GM13977 (cell line): ENCODE measurements around the gene GPAT2.
"Not testable (repeated sequence)": the region's sequence is repeated elsewhere in the genome, so short reads cannot be mapped to it uniquely, and the experiment has no call there.

Experiments used
- DNase-seq: peaks from one replicate; pipeline ENCODE4 v3.0.0; 2012; ENCODE audit warnings: low spot score
- in situ Hi-C: fragments of 300-500 bp; cut with MboI; formaldehyde crosslinking; loops from one replicate; pipeline ENCODE4 v1.12.0; 2022; ENCODE audit warnings: low sequenced_read_pairs, low pct_unique_long_range_greater_than_20kb, mixed read lengths, inconsistent platforms; ENCODE audit not compliant: unreplicated experiment
- TF ChIP-seq, protein P1 (sequence below): IDR thresholded peaks from 2 replicates; pipeline ENCODE4 v1.5.1; 2012; ENCODE audit warnings: mild to moderate bottlenecking, control low read depth; ENCODE audit not compliant: insufficient read depth; ENCODE audit errors: extremely low read depth, missing control alignments

Gene GPAT2

GRCh38 chr2:96019909-96020590 lies 14.7 kb downstream of the GPAT2 start:
- DNase-seq: not testable (repeated sequence)
- in situ Hi-C loops: loop anchor here (25.0 kb wide), 1 partner anchor 167 kb away; no protein-coding TSS in a partner anchor

DNA sequence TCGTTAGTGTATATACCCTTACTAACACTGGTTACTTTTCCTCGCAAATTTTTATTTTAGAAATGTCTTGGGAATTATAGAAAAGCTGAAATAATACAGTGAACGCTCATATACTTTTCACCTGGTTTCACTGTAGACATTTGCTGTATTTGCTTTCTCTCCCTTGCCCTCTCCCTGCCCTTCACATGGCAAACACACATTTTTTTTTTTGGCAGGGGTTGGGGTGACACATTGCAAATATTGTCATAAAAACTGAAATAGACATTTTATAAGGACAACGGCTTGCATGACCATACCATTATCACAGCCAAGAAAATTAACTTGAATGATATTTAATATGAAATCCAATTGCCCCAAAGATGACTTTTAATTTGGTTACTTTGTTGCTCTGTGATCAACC lies 18.4 kb downstream of the GPAT2 start:
- DNase-seq: not testable (repeated sequence)
- in situ Hi-C loops: loop anchor here (25.0 kb wide), 1 partner anchor 171 kb away; no protein-coding TSS in a partner anchor

GRCh38 chr2:96012792-96013264 lies 21.9 kb downstream of the GPAT2 start:
- not testable (repeated sequence) for DNase-seq
- in situ Hi-C loops: loop anchor here (25.0 kb wide), 1 partner anchor 174 kb away; no protein-coding TSS in a partner anchor

DNA sequence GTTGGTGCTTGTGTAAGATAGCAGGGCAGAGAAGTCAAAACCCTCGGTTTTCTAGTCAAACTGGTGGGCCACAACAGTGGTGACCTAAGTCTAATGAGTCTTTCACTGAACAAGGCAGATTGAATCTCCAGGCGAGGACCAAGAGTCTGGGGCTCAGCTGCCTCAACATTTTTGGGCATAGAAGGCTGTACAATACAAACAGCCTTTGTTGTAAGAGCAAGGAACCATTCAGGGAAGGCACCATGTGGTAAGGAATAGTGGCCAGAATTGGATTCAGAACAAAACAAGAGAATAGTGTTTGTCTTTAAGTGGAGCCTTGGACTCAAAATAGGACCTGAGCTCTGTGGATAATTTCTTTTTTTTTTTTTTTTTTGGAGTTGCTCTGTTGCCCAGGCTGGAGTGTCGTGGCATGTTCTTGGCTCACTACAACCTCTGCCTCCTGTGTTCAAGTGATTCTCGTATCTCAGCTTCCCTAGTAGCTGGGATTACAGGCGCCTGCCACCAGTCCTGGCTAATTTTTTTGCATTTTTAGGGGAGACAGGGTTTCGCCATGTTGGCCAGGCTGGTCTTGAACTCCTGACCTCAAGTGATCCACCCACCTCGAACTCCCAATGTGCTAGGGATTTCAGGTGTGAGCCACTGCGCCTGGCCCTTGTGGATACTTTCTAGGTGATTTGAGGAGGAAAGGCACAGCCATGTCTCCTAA lies 22.5 kb downstream of the GPAT2 start:
- DNase-seq: not testable (repeated sequence)
- in situ Hi-C loops: loop anchor here (25.0 kb wide), 1 partner anchor 175 kb away; no protein-coding TSS in a partner anchor

DNA sequence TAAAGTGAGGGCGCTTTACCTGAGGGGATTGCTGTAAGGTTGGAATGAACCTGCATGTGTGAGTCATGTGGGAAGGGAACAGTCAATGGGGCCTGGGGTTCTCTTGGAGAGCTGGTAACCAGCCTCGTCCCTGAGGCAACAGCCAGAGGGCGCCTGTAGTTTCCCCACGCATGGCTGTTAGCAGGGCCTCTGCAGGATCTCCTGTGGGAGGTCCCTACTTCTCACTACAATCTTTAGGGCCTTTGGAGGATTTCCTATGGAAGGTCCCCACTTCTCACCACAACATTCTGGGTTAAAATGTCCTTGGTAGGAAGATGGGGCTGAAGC lies 23.6 kb downstream of the GPAT2 start:
- DNase-seq: not testable (repeated sequence)
- in situ Hi-C loops: loop anchor here (25.0 kb wide), 1 partner anchor 176 kb away; no protein-coding TSS in a partner anchor
- TF ChIP-seq, protein P1, sequence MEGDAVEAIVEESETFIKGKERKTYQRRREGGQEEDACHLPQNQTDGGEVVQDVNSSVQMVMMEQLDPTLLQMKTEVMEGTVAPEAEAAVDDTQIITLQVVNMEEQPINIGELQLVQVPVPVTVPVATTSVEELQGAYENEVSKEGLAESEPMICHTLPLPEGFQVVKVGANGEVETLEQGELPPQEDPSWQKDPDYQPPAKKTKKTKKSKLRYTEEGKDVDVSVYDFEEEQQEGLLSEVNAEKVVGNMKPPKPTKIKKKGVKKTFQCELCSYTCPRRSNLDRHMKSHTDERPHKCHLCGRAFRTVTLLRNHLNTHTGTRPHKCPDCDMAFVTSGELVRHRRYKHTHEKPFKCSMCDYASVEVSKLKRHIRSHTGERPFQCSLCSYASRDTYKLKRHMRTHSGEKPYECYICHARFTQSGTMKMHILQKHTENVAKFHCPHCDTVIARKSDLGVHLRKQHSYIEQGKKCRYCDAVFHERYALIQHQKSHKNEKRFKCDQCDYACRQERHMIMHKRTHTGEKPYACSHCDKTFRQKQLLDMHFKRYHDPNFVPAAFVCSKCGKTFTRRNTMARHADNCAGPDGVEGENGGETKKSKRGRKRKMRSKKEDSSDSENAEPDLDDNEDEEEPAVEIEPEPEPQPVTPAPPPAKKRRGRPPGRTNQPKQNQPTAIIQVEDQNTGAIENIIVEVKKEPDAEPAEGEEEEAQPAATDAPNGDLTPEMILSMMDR: peak; percentile 52

GRCh38 chr2:96010320-96011128 lies 24.2 kb downstream of the GPAT2 start:
- peak; percentile 79 for DNase-seq
- in situ Hi-C loops: loop anchor here (25.0 kb wide), 1 partner anchor 177 kb away; no protein-coding TSS in a partner anchor

- peak; percentile 5 for DNase-seq
- in situ Hi-C loops: loop anchor here (25.0 kb wide), 1 partner anchor 177 kb away; no protein-coding TSS in a partner anchor
Observed at GRCh38 chr2:96009833-96010232, 24.9 kb downstream of the GPAT2 start.

- DNase-seq: not testable (repeated sequence)
- in situ Hi-C loops: loop anchor here (25.0 kb wide), 1 partner anchor 179 kb away; no protein-coding TSS in a partner anchor
Observed at GRCh38 chr2:96008051-96008450, 26.7 kb downstream of the GPAT2 start.

DNA sequence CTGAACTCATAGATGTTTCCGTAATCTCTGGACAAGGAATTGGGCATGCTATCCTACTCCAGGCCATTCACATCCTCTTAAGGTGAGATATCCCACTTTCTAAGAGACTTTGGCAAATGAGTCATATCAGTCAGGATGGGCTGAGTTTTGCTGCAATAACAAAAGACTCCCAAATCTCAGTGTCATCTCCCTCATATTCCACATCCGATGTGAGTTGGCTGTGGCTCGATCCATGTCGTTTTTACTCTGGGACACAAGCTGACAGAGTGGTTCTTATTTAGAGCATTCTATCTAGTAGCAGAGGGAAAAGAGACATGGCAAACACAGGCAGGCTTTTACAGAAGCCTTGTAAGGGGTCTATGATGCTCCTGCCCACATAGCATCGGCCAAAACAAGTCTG lies 28.5 kb downstream of the GPAT2 start:
- not testable (repeated sequence) for DNase-seq
- in situ Hi-C loops: loop anchor here (25.0 kb wide), 1 partner anchor 181 kb away; no protein-coding TSS in a partner anchor

GRCh38 chr2:95992520-95993272 lies 42.0 kb downstream of the GPAT2 start:
- peak; percentile 10 for DNase-seq
- in situ Hi-C loops: not testable (repeated sequence)

GRCh38 chr2:95992102-95992501 lies 42.6 kb downstream of the GPAT2 start:
- DNase-seq, in situ Hi-C loops: not testable (repeated sequence)

More at GRCh38 chr2:95992520-95993272, 42.0 kb downstream of the GPAT2 start:
- TF ChIP-seq, protein P1: peak; percentile 62

GRCh38 chr2:95991351-95992094 lies 43.2 kb downstream of the GPAT2 start, which contains the start of gene ANKRD36C:
ANKRD36C (minus strand) TSS chr2:95991824; CDS start chr2:95991708, 116 bp downstream.
- in situ Hi-C loops: not testable (repeated sequence)
- DNase-seq: peak; percentile 25

GRCh38 chr2:95990884-95991283 lies 43.8 kb downstream of the GPAT2 start:
- DNase-seq, in situ Hi-C loops: not testable (repeated sequence)
